ENCODE data around the gene MATN3. TPM values are rescaled to one million over a fixed set of nuclear protein-coding genes. Genes with fewer than 3 reads are reported as not detected.

The MATN3 gene
- total RNA-seq, 1 experiment from 2014 or later = 3.5 TPM

- POLR2A ChIA-PET = no interaction called here
- no peak for ATAC-seq
Measured at GRCh38 chr2:20023688-20024087, 11.2 kb upstream of the MATN3 start.

GRCh38 chr2:20021405-20022009, 9.0 kb upstream of the MATN3 start:
- no peaks in the 10 kb centered on the region for H3K9me3 ChIP-seq (ENCODE audit: control insufficient read depth, insufficient read depth, low read depth, low read length)
- BruUV-seq (replicated peaks) = no TSS peak
- in situ Hi-C loops (cut with HindIII; ENCODE audit: low pct_unique_long_range_greater_than_20kb, low sequenced_read_pairs) = no loop called here
- no peak for ATAC-seq
- ChIA-PET POLR2A (no interaction called here), CTCF (no interaction called here)
- no peak overlapping the region for H3K27ac ChIP-seq (ENCODE audit: low read length)
- TF ChIP-seq SIN3A (IDR thresholded peaks at IDR 0.05; ENCODE audit: borderline replicate concordance, insufficient read depth, low read depth, low read length) (no peak), REST (IDR thresholded peaks at IDR 0.05; ENCODE audit: insufficient read depth in 1 of 2, low read depth in 2 of 2, low read length in 1 of 2) (no peak), CTCF (IDR thresholded peaks at IDR 0.05) (no peak), POLR2AphosphoS5 (IDR thresholded peaks at IDR 0.05; ENCODE audit: low read depth, low read length) (no peak), TCF7L2 (IDR thresholded peaks at IDR 0.05; ENCODE audit: low read depth, low read length) (no peak)
- intact Hi-C loops (cut with micrococcal nuclease; ENCODE audit: unreplicated experiment) = no loop called here
- no peak overlapping the region for H3K4me3 ChIP-seq (ENCODE audit: low read depth in 2 of 2, low read length in 2 of 2)
- H3K36me3 ChIP-seq (ENCODE audit: control insufficient read depth, insufficient read depth, low read length) = no peaks in the 10 kb centered on the region
- H3K27me3 ChIP-seq (ENCODE audit: control insufficient read depth, insufficient read depth, low read length) = no peaks in the 10 kb centered on the region
- no peaks in the 10 kb centered on the region for H3K4me1 ChIP-seq (ENCODE audit: control insufficient read depth, insufficient read depth, low read length)
- DNase-seq (ENCODE audit: low read depth, low spot score) = no peak

More at GRCh38 chr2:20023688-20024087, 11.2 kb upstream of the MATN3 start:
- H3K4me1 ChIP-seq (ENCODE audit: control insufficient read depth, insufficient read depth, low read length) = 0 out of 2 replicates have a peak, but pooled peaks cover 5% of the 10 kb centered on the region
- BruUV-seq (replicated peaks) = no TSS peak
- TF ChIP-seq CTCF (IDR thresholded peaks at IDR 0.05) = no peak
- TF ChIP-seq REST (IDR thresholded peaks at IDR 0.05; ENCODE audit: insufficient read depth in 1 of 2, low read depth in 2 of 2, low read length in 1 of 2) = no peak
- TF ChIP-seq SIN3A (IDR thresholded peaks at IDR 0.05; ENCODE audit: borderline replicate concordance, insufficient read depth, low read depth, low read length) = no peak
- no peak for TF ChIP-seq POLR2AphosphoS5 (IDR thresholded peaks at IDR 0.05; ENCODE audit: low read depth, low read length)
- TF ChIP-seq TCF7L2 (IDR thresholded peaks at IDR 0.05; ENCODE audit: low read depth, low read length) = no peak
- H3K27me3 ChIP-seq (ENCODE audit: control insufficient read depth, insufficient read depth, low read length) = no peaks in the 10 kb centered on the region
- CTCF ChIA-PET = no interaction called here
- H3K9me3 ChIP-seq (ENCODE audit: control insufficient read depth, insufficient read depth, low read depth, low read length) = no peaks in the 10 kb centered on the region
- H3K27ac ChIP-seq (ENCODE audit: low read length) = no peak overlapping the region
- no peak overlapping the region for H3K4me3 ChIP-seq (ENCODE audit: low read depth in 2 of 2, low read length in 2 of 2)
- intact Hi-C loops (cut with micrococcal nuclease; ENCODE audit: unreplicated experiment) (no loop called here), in situ Hi-C loops (cut with HindIII; ENCODE audit: low pct_unique_long_range_greater_than_20kb, low sequenced_read_pairs) (no loop called here)
- no peak for DNase-seq (ENCODE audit: low read depth, low spot score)
- no peaks in the 10 kb centered on the region for H3K36me3 ChIP-seq (ENCODE audit: control insufficient read depth, insufficient read depth, low read length)

All from Panc1 (cell line).